Measurements from ENCODE around the gene MAGI2.

The MAGI2 gene

DNA sequence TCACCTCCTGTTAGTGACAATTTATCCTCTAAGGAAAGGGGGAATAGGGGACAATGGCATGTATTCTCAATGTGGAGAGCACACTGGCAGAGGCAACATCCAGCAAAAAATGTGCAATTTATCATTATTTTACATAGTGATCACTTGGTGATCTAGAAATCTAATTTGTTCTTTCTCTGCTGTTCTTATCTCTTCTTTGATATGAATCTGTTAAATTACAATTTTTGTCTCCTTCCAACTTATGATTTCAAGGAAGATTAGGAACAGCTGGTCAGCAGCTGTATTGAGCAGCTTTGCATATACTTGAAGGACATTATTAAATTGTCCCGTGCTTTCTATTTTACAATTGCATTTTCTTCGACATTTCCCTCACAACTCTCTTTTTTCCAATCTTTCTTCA lies 213.1 kb downstream of the MAGI2 start:
- no peak overlapping the region for H3K27ac ChIP-seq
- TF ChIP-seq, protein P1, sequence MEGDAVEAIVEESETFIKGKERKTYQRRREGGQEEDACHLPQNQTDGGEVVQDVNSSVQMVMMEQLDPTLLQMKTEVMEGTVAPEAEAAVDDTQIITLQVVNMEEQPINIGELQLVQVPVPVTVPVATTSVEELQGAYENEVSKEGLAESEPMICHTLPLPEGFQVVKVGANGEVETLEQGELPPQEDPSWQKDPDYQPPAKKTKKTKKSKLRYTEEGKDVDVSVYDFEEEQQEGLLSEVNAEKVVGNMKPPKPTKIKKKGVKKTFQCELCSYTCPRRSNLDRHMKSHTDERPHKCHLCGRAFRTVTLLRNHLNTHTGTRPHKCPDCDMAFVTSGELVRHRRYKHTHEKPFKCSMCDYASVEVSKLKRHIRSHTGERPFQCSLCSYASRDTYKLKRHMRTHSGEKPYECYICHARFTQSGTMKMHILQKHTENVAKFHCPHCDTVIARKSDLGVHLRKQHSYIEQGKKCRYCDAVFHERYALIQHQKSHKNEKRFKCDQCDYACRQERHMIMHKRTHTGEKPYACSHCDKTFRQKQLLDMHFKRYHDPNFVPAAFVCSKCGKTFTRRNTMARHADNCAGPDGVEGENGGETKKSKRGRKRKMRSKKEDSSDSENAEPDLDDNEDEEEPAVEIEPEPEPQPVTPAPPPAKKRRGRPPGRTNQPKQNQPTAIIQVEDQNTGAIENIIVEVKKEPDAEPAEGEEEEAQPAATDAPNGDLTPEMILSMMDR (conservative IDR thresholded peaks at IDR 0.05): no peak

DNA sequence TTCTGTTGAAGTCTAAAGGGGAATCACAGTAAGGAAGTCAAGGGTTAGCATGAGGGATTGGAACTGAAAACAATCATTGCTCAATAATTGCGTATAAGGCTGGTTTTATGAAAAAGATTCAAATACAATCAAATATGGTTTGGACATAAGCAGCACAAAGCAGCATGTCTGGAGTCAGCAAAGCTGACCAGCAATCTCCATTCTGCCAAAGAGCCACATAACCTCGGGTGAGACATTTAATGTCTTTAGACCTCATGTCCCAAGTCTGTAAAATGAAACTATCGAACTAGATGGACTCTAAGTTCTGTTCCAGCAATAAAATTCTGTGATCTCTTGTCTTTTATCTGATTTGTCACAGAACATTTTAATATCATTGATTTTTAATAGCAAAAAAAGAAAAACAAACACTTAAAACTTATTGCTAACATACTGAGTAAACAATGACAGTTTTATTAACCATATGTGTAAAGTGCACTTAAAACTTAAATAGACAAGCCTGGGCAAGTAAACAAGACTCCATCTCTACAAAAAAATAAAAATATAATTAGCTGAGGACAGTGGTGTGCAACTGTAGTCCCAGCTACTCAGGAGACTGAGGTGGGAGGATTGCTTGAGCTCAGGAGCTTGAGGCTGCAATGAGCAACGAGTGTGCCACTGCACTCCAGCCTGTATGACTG lies 217.0 kb downstream of the MAGI2 start:
- no peak overlapping the region for H3K27ac ChIP-seq
- TF ChIP-seq, protein P1 (conservative IDR thresholded peaks at IDR 0.05): no peak

DNA sequence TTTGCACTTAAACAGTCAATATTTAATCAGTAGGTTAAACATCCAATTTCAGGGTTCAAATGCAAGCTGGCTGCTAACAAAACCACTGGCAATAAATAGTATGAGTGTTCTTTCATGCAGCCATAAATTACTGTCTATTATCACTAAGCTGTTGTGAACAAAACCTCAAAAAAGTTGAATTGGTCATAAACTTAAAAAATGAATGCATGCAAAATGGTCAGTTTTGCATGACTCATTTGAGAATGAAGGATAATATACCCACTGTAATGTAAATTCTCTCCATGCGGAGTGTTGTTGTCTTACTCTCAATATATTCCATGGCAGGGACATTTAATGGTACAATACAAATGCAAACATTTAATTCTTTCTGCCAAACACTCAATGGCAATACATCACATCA lies 226.4 kb downstream of the MAGI2 start:
- TF ChIP-seq, protein P1 (conservative IDR thresholded peaks at IDR 0.05): no peak
- H3K27ac ChIP-seq: no peak overlapping the region

DNA sequence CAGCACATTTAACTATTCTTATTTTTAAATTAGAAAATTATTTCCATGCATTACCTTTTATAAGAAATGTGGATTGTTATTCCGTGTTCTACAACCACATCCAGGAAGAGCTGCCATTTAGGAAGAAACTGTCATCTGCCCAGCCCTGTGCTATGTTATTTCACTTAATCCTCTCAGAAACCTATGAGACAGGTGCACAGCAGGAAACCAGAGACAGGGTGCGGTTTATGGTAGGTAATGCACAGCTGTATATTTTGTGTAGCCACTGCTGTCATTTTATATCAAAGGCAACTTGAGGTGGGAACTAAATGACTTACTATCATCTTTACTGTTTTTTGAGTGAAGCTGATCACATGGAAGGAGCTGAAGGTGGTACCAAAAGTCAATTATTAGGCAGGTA lies 232.3 kb downstream of the MAGI2 start:
- TF ChIP-seq, protein P1 (conservative IDR thresholded peaks at IDR 0.05): no peak
- no peak overlapping the region for H3K27ac ChIP-seq

DNA sequence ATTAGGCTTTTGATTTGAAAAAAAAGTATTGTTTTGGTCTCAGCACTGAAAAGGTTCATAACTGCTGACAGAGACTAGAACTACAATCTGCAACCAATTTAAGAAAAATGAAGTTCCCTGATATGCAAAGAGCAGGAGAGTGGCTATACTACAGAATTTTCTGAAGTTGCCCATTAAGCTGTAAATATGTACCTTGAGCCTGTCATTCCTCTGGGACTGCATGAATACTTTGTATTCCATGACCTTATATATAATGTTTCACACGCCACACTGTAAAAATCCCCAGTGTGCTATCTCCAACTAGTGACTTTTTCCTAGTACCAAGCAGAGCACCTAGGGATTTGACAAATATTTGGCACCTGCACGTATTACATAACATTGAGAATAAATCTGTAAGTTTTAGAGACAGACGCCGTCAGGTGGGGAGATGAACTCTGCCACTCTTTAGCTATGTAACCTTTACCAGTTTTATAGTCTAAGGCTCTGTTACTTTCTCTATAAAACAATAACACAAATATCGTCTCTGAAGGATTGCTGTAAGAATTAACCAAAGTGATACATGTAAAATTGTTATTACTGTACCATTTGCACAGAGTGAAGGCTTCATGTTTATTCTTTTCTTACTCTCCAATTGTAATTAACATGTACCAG lies 235.4 kb downstream of the MAGI2 start:
- TF ChIP-seq, protein P1 (conservative IDR thresholded peaks at IDR 0.05): no peak
- no peak overlapping the region for H3K27ac ChIP-seq

DNA sequence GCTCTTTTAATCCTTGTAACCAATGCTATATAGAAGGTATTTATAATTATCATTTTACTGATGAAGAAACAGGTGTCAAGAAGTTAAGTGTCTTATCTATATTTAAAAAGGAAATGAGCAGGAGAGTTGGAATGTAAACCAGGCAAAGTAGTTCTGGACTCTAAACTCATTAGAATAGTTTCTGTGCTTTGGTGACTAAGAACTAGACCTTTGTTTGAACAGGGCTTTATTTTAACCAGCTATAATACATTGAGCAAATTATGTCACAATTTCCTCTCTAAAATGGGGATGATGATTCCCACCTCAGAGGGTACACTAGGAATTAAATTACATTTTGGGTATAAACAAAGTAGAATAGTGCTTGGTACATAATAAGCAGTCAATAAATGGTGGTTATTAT lies 236.0 kb downstream of the MAGI2 start:
- no peak overlapping the region for H3K27ac ChIP-seq
- TF ChIP-seq, protein P1 (conservative IDR thresholded peaks at IDR 0.05): no peak

DNA sequence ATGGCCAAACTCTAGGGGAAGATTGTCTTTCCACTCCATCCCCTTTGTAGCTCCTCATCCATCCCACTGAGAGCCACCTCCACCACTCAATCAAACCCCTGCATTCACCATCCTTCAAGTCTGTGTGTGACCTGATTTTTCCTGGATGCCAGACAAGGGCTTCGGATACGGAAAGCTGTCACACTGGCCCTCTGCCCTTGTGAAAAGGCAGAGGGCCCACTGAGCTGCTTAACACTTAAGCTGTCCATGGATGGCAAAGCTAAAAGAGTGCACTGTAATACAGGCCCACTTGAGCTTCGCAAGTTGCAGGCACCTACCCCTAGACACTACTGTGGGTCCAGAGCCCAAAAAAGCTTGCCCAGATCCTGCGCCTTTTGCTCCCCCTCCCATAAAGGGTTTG lies 237.2 kb downstream of the MAGI2 start:
- TF ChIP-seq, protein P1 (conservative IDR thresholded peaks at IDR 0.05): no peak
- no peak overlapping the region for H3K27ac ChIP-seq
